RKO (cell line): ENCODE measurements around the gene MLH1.

Experiments
- DNase-seq: peaks from one replicate; pipeline ENCODE4 v3.0.0-alpha.2; 2016; ENCODE audit warnings: low spot score

MLH1 gene

DNA sequence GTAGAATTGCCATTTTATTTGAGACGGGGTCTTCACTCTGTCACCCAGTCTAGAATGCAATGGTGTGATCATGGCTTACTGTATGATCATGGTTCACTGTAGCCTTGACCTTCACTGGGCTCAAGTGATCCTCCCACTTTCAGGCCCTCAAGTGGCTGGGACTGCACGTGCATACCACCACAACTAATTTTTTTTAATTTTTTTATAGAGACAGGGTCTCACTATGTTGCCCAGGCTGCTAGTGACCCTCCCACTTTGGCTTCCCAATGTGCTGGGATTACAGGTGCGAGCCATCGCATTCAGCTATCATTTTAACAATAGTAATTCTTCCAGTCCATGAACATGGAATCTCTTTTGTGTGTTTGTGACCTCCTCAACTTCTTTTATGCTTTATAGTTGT lies 12.3 kb upstream of the MLH1 start:
- DNase-seq, result no peak

- no peak for DNase-seq
These were observed 5.0 kb upstream of the MLH1 start for GRCh38 chr3:36988356-36988755.

- DNase-seq, result no peak
These were observed 4.3 kb upstream of the MLH1 start for GRCh38 chr3:36989005-36989404.

DNA sequence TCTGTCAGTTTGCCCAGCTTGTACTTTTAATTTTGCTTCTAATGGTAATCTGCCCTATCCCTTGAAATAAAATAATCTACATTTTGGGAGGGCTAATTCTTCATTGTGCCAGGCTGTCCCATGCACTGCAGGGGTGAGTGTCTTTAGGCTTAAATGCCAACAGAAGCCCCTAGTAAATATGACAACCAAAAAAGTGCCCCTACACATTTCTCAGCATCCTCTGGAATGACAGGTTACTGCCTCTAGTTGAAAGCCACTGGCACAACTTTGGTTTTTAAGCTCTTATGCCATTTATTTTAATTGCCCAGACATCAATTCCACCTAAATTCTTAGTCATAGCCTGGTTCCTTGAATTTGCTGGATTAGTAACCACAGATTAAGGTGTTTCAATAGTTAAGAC lies 3.8 kb upstream of the MLH1 start:
- no peak for DNase-seq

DNA sequence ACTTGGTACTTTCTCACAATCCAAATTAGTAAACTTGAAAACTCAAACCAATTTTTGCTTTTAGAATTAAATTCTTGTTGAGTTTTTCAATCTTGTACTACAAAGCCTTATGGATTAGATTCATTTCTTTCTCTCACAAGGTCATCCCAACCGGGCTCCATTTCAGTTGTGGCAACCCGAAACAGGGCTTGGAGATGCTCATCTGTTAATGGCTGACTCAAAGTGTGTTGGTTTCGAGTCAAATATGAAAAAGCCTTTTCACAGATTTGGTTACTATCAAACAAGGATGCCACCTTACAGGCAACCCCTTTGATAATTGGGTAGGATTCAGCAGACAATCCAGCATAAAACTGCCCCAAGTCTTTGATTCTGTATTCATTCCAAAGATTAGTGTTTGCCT lies 2.2 kb upstream of the MLH1 start:
- DNase-seq, result no peak

- no peak for DNase-seq
These were observed 1.2 kb upstream of the MLH1 start for GRCh38 chr3:36991923-36992805.

GRCh38 chr3:36992806-36993325 lies 452 bp upstream of the MLH1 start, which contains the start of gene EPM2AIP1:
EPM2AIP1 (minus strand) TSS chr3:36993131; CDS start chr3:36993077, 54 bp downstream.
- no peak for DNase-seq

- DNase-seq, result no peak
These were observed 21.3 kb downstream of the MLH1 start for GRCh38 chr3:37014620-37015019.

- no peak for DNase-seq
These were observed 22.3 kb downstream of the MLH1 start for GRCh38 chr3:37015642-37016041.

- DNase-seq, result no peak
These were observed 23.6 kb downstream of the MLH1 start for GRCh38 chr3:37016903-37017302.

DNA sequence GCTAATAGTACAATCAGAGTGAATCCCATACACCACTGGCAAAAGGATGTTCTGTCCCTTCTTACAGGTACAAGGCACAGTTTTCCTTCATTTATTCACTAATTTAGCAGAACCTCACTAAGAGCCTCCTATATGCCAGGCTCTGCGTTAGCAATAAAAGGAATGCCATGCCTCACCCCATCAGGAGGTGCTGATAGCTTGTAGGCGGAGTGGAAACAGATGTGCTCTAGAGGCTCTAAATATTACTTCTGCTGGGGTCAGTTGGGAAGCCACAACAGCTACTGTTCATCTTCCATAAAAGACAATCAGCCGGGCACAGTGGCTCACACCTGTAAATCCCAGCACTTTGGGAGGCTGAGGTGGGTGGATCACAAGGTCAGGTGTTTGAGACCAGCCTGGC lies 24.4 kb downstream of the MLH1 start:
- no peak for DNase-seq

DNA sequence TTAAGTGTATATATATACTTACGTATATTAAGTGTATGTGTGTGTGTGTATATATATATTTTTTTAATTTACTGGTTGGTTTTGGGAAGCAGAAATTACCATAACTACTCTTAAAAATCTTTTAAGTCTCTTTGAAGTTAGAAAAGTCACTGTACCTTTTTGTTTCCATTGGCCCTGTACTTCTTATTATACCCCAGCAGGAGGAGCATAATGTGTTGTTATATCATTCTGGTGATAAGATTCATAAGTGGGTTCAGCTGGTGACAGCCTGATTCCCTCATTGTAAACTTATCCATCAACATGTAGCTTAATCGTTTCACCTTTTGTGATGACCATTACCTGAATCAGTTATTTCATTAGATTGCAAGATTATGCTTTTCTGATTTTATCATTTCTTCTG lies 30.8 kb downstream of the MLH1 start:
- DNase-seq, result no peak

GRCh38 chr3:37024820-37025405 lies 31.6 kb downstream of the MLH1 start:
- no peak for DNase-seq

DNA sequence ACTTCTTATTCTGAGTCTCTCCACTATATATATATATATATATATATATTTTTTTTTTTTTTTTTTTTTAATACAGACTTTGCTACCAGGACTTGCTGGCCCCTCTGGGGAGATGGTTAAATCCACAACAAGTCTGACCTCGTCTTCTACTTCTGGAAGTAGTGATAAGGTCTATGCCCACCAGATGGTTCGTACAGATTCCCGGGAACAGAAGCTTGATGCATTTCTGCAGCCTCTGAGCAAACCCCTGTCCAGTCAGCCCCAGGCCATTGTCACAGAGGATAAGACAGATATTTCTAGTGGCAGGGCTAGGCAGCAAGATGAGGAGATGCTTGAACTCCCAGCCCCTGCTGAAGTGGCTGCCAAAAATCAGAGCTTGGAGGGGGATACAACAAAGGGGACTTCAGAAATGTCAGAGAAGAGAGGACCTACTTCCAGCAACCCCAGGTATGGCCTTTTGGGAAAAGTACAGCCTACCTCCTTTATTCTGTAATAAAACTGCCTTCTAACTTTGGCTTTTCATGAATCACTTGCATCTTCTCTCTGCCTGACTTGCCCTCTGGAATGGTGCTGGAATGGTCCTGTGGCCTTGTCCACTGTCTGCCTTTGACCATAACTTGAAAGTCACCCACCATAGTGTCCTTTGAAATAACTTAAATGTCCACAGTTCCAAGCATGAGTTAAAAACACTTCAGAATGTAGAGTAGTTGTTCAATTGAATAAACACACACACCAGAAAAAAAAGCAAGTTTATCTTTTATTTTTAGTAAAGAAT lies 32.4 kb downstream of the MLH1 start:
- no peak for DNase-seq

GRCh38 chr3:37026851-37027250 lies 33.5 kb downstream of the MLH1 start:
- no peak for DNase-seq

GRCh38 chr3:37028329-37028728 lies 35.0 kb downstream of the MLH1 start:
- DNase-seq, result no peak

- DNase-seq, result no peak
These were observed 35.8 kb downstream of the MLH1 start for GRCh38 chr3:37029111-37029510.

DNA sequence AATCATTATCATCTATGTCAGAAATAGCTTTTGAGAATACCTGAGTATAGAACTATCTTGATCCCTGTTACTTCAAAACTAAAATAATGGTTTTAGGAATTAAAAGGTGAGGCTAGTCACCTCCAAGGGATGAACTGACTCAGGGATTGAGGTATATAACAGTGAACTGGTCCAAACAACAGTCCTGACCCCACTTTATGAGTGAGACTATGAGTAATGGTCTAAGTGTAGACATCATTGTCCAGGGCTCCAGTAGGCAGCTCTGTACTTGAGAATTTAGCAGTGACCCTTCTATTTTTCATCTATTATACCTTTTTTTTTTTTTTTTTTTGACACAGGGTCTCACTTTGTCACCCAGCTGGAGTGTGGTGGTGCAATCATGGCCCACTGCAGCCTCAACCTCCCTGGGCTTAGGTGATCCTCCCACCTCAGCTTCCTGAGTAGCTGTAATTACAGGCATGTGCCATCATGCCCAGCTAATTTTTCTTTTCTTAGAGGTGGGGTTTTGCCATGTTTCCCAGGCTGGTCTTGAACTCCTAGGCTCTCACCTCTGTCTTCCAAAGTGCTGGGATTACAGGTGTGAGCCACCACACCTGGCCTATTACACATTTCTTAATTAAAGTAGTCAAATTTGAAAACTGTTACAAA lies 36.3 kb downstream of the MLH1 start:
- DNase-seq, result no peak

DNA sequence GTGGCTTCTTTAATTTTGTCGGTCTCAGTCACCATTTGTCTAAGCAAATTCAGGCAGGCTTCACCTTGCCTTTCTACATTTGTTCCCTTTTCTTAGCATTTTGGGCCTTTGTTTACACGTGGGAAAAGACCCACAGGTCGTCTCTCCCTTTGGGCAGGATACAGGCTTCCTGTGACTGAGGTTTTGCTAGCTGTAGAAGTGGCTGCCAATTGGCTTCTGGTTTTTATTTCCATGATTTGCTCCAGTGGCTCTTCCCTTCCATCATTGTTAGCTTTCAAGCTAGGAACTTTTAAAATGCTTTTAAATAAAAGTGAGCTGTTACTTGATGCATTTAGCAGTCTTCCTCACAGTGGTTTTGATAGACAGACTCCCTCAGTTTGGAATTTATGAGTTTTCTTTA lies 37.3 kb downstream of the MLH1 start:
- no peak for DNase-seq

- no peak for DNase-seq
These were observed 37.9 kb downstream of the MLH1 start for GRCh38 chr3:37031096-37031682.

DNA sequence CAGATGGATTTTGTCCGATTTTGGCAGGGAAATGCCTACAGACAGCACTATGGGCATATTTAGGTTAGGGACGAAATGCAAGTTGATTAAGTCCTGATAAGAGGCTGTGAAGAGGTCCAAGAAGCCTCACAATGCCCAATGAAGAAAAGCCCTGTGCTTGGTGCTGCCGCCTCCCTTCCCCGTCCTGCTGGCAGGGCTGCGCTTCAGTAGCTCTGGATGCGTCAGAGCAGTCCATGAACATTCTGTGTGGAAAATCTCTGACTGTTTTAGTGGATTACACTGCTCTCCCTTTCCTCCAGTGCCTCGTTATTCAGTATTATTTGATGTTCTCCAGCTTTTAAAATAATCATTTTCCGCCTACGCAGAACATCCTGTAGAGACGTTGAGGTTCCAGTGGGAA lies 39.6 kb downstream of the MLH1 start:
- DNase-seq, result no peak

DNA sequence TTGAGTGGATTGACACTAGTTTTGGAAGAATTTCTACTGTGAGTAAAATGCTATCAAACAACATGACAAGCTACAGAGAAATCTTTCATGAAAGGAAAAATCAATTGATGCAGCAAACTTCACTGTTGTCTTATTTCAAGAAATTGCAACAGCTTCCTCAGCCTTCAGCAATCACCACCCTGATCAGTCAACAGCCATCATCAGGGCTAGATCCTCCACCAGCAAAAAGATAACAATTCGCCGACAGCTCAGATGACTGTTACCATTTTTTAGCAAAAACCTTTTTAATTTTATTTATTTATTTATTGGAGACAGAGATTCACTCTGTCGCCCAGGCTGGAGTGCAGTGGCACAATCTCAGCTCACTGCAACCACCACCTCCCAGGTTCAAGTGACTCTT lies 44.0 kb downstream of the MLH1 start:
- DNase-seq, result no peak
